ENCODE results near the gene LAMTOR4. TPM values are rescaled to one million over a fixed set of nuclear protein-coding genes. Genes with fewer than 3 reads are reported as not detected.
"Not testable (repeated sequence)": the region's sequence is repeated elsewhere in the genome, so short reads cannot be mapped to it uniquely, and the experiment has no call there.

Gene LAMTOR4
- total and polyA plus RNA-seq, 11 donors, result 64.6 to 160 (median 96.5) TPM

DNA sequence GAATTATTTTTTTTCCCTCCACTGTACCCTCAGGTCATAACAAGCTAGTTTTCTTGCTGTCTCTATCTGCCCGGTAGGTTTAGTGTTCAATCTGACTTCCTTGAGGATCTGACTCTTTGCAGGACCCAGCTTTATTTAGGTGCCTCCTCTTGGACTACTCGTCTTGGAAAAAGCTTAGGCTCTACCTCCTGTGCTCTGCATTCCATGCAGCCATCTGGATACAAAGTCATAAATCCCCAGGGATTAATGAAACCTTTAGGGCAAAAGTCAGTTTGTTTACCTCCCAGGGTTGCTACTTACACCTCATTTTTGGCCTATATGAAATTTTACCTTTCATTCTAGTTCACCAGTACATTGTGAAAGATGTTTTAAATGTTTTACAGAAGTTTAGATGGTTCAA, 37.0 kb downstream of the LAMTOR4 start:
- TF ChIP-seq POLR2A (IDR thresholded peaks at IDR 0.05), result no peak
- no peak for TF ChIP-seq CTCF (IDR thresholded peaks at IDR 0.05)
- Histone ChIP-seq H3K27me3 (peaks cover 0 to 19% (median 0%) of the 10 kb centered on the region in 9 donors), H3K4me1 (peaks cover 0 to 7% (median 0%) of the 10 kb centered on the region in 12 donors), H3K36me3 (no peaks in the 10 kb centered on the region), H3K4me3 (no peak overlapping the region), H3K27ac (no peak overlapping the region), H3K9me3 (no peaks in the 10 kb centered on the region)
- no peak for DNase-seq
- WGBS, 4 donors, result 67 to 74% (median 71%) methylated on average over 2 of the region's 2 CpGs
- ATAC-seq, result no peak
- intact Hi-C loops (cut with DNase I), result no loop called here

DNA sequence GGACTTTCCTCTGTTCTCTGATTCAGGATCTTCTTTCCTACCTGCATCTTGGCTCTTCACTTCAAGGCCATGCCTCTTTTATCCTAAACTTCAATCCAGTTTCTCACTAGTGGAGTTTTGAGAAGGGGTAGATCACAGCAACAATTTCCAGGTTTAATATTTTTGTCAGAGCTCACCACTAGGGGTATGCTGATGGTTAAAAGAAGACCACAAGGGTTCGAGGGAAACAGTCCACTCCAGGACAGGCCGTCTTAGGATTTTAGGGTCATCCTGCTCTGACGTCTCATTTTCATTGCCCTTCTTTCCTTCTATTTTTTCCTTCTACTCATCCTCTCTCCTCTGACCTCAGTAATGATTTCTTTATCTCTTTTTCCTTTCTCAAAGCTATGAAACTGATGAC, 40.3 kb downstream of the LAMTOR4 start:
- no peak overlapping the region for H3K27ac ChIP-seq
- no peaks in the 10 kb centered on the region for H3K9me3 ChIP-seq
- no peak for TF ChIP-seq CTCF (IDR thresholded peaks at IDR 0.05)
- no peak for TF ChIP-seq POLR2A (IDR thresholded peaks at IDR 0.05)
- no peak for ATAC-seq
- H3K4me3 ChIP-seq, result no peak overlapping the region
- WGBS, 4 donors, result 66 to 82% (median 77%) methylated on average over 3 of the region's 3 CpGs
- peaks cover 0 to 13% (median 0%) of the 10 kb centered on the region in 12 donors for H3K4me1 ChIP-seq
- intact Hi-C loops (cut with DNase I), result no loop called here
- no peak for DNase-seq
- H3K36me3 ChIP-seq, result no peaks in the 10 kb centered on the region
- H3K27me3 ChIP-seq, result no peaks in the 10 kb centered on the region

- Histone ChIP-seq H3K27me3 (no peaks in the 10 kb centered on the region), H3K36me3 (no peaks in the 10 kb centered on the region), H3K27ac (no peak overlapping the region), H3K9me3 (no peaks in the 10 kb centered on the region), H3K4me1 (peaks cover 0 to 13% (median 0%) of the 10 kb centered on the region in 12 donors), H3K4me3 (no peak overlapping the region)
- intact Hi-C loops (cut with DNase I), result no loop called here
- no peak for DNase-seq
- ATAC-seq, result no peak
- TF ChIP-seq POLR2A (IDR thresholded peaks at IDR 0.05), result no peak
- TF ChIP-seq CTCF (IDR thresholded peaks at IDR 0.05), result peak in 9 of 12 donors; percentile 14 to 45 (median 31)
- 66 to 73% (median 69%) methylated on average over 4 of the region's 4 CpGs for WGBS, 4 donors
Measured at GRCh38 chr7:100190048-100190711, 41.5 kb downstream of the LAMTOR4 start.

DNA sequence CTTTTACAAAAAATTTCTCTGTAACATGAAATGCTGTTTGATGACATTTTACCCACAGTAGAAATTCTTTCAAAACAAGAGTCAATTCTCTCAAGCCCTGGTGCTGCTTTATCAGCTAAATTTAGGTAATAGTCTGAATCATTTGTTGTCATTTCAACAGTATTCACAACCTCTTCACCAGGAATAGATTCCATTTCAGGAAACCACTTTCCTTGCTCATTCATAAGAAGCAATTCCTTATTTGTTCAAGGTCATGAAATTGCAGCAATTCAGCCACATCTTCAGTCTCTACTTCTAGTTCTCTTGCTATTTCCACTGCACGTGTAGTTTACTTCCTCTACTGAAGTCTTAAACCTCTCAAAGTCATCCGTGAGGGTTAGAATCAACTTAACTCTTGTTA, 43.1 kb downstream of the LAMTOR4 start:
- H3K9me3 ChIP-seq, result no peaks in the 10 kb centered on the region
- peaks cover 0 to 13% (median 0%) of the 10 kb centered on the region in 12 donors for H3K4me1 ChIP-seq
- intact Hi-C loops (cut with DNase I), result no loop called here
- no peak overlapping the region for H3K4me3 ChIP-seq
- TF ChIP-seq CTCF (IDR thresholded peaks at IDR 0.05) (no peak), POLR2A (IDR thresholded peaks at IDR 0.05) (no peak)
- no peaks in the 10 kb centered on the region for H3K27me3 ChIP-seq
- DNase-seq, result no peak
- no peaks in the 10 kb centered on the region for H3K36me3 ChIP-seq
- H3K27ac ChIP-seq, result no peak overlapping the region
- ATAC-seq, result no peak
- 61 to 68% (median 67%) methylated on average over 2 of the region's 2 CpGs for WGBS, 4 donors

DNA sequence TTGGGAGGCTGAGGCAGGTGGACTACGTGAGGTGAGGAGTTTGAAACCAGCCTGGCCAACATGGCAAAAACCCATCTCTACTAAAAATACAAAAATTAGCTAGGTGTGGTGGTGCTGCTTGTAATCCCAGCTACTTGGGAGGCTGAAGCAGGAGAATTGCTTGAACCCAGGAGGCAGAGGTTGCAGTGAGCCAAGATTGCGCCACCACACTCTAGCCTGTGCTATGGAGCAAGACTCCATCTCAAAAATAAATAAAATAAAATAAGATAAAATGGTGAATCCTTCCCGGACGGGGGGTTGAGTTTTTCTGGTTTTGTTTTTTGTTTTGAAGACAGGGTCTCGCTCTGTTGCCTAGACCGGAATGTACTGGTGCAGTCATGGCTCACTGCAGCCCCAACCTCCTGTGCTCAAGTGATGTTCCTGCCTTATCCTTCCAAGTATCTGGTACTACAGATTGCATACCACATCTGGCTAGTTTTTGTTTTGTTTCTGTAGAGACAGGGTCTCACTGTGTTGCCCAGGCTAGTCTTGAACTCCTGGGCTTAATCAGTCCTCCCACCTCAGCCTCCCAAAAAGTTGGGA, 43.7 kb downstream of the LAMTOR4 start:
- H3K36me3 ChIP-seq; intact Hi-C loops (cut with DNase I); H3K9me3 ChIP-seq; DNase-seq; ATAC-seq; H3K4me3 ChIP-seq; H3K27me3 ChIP-seq; H3K27ac ChIP-seq: not testable (repeated sequence)
- H3K4me1 ChIP-seq, result peaks cover 0 to 13% (median 0%) of the 10 kb centered on the region in 12 donors
- WGBS, 4 donors, result 91 to 96% (median 93%) methylated on average over 6 of the region's 6 CpGs

Data from heart left ventricle (tissue), 16 donors.